Heart left ventricle (tissue), 13 donors: Measurements from ENCODE around the gene UBL3.

Experiments
- CTCF ChIP-seq, 12 donors: fragments of 200-600 bp; sonication (generic) in 4 of 12; IDR thresholded peaks; one replicate each; pipeline versions ENCODE4 v1.5.0 to v1.8.0; 2018 to 2022; ENCODE audit warnings: antibody characterized with exemption in 12 of 12, mild to moderate bottlenecking in 5 of 12
- POLR2A ChIP-seq, 2 donors: fragments of 450-650 bp; IDR thresholded peaks; one replicate each; pipeline ENCODE4 v1.6.1; 2017; ENCODE audit warnings: antibody characterized with exemption in 2 of 2, mild to moderate bottlenecking in 2 of 2, moderate library complexity in 2 of 2
- donor health status: ischemic (EF 13 %, LVEDD 7.1; RV severe dilation, severe dysfunction).
- donor health status: DM: no; HTN: yes; CAD: no.
- donor health status: DM: no; HTN: no; CAD: no.
- donor health status: ischemic (EF 25% LVEDD 6.9; RV normal size, moderate dysfunction).
- donor health status: ischemic (EF 25% LVEDD 5.7; RV mildly dilated, moderate dysfunction).
- donor health status: ischemic (EF 35%, LVEDD 5.7; RV mildly dilated, moderate dysfunction).
- donor health status: nonischemic (EF 11% LVEDD 7.7; RV severe dilation, severe dysfunction).
- donor health status: DM: yes; HTN: yes; CAD: no.
- donor health status: PGD.
- donor health status: ischemic (EF 29% LVEDD 5.4; RV normal size, mild dysfunction).
- donor health status: nonischemic (EF 23%, LVEDD 6.1; RV moderate dilation, normal function).

- no peak for TF ChIP-seq CTCF (IDR thresholded peaks at IDR 0.05)
- no peak for TF ChIP-seq POLR2A (IDR thresholded peaks at IDR 0.05)
These were observed 104.2 kb downstream of the UBL3 start for GRCh38 chr13:29746148-29746677.
